ENCODE measurements around the gene KCND2.

KCND2 gene

GRCh38 chr7:120617275-120617674 lies 344.3 kb downstream of the KCND2 start:
- H4K20me1 ChIP-seq (ENCODE audit: insufficient read depth, low read length), result no peaks in the 10 kb centered on the region
- no peaks in the 10 kb centered on the region for H3K4me1 ChIP-seq (ENCODE audit: insufficient read depth, low read length, severe bottlenecking)
- no peaks in the 10 kb centered on the region for H3K79me2 ChIP-seq (ENCODE audit: insufficient read depth, low read length)
- no peaks in the 10 kb centered on the region for H3K36me3 ChIP-seq (ENCODE audit: insufficient read depth, low read length)
- H3K4me2 ChIP-seq (ENCODE audit: low read length), result no peak overlapping the region
- no peak for TF ChIP-seq EZH2 (IDR thresholded peaks at IDR 0.05; ENCODE audit: borderline replicate concordance, low read length)
- no peak for TF ChIP-seq CTCF (IDR thresholded peaks at IDR 0.05; ENCODE audit: low read length)
- no peak overlapping the region for H3K4me3 ChIP-seq (ENCODE audit: low read depth, low read length, poor library complexity, severe bottlenecking)
- H3K9me3 ChIP-seq (ENCODE audit: low read length), result no peaks in the 10 kb centered on the region
- H3K27ac ChIP-seq (ENCODE audit: low read depth, low read length, poor library complexity, severe bottlenecking), result no peak overlapping the region
- H3F3A ChIP-seq (ENCODE audit: insufficient read depth, low read length), result no peaks in the 10 kb centered on the region
- no peak overlapping the region for H2AFZ ChIP-seq (ENCODE audit: low read length)
- H3K9ac ChIP-seq (ENCODE audit: low read length), result no peak overlapping the region
- no peaks in the 10 kb centered on the region for H3K9me2 ChIP-seq (ENCODE audit: low read depth, low read length)
- no peaks in the 10 kb centered on the region for H3K27me3 ChIP-seq (ENCODE audit: insufficient read depth, low read length)

GRCh38 chr7:120628251-120628650 lies 355.3 kb downstream of the KCND2 start:
- Histone ChIP-seq H3K79me2 (ENCODE audit: insufficient read depth, low read length) (no peaks in the 10 kb centered on the region), H3K27ac (ENCODE audit: low read depth, low read length, poor library complexity, severe bottlenecking) (no peak overlapping the region), H3F3A (ENCODE audit: insufficient read depth, low read length) (no peaks in the 10 kb centered on the region), H3K9ac (ENCODE audit: low read length) (no peak overlapping the region), H4K20me1 (ENCODE audit: insufficient read depth, low read length) (no peaks in the 10 kb centered on the region), H3K4me1 (ENCODE audit: insufficient read depth, low read length, severe bottlenecking) (no peaks in the 10 kb centered on the region), H3K9me2 (ENCODE audit: low read depth, low read length) (no peaks in the 10 kb centered on the region), H3K4me3 (ENCODE audit: low read depth, low read length, poor library complexity, severe bottlenecking) (no peak overlapping the region), H3K36me3 (ENCODE audit: insufficient read depth, low read length) (no peaks in the 10 kb centered on the region), H3K4me2 (ENCODE audit: low read length) (no peak overlapping the region), H2AFZ (ENCODE audit: low read length) (no peak overlapping the region), H3K9me3 (ENCODE audit: low read length) (no peaks in the 10 kb centered on the region), H3K27me3 (ENCODE audit: insufficient read depth, low read length) (no peaks in the 10 kb centered on the region)
- no peak for TF ChIP-seq EZH2 (IDR thresholded peaks at IDR 0.05; ENCODE audit: borderline replicate concordance, low read length)
- TF ChIP-seq CTCF (IDR thresholded peaks at IDR 0.05; ENCODE audit: low read length), result no peak

GRCh38 chr7:120639884-120640283 lies 366.9 kb downstream of the KCND2 start:
- Histone ChIP-seq H3F3A (ENCODE audit: insufficient read depth, low read length) (no peaks in the 10 kb centered on the region), H2AFZ (ENCODE audit: low read length) (no peak overlapping the region), H3K79me2 (ENCODE audit: insufficient read depth, low read length) (no peaks in the 10 kb centered on the region), H4K20me1 (ENCODE audit: insufficient read depth, low read length) (no peaks in the 10 kb centered on the region), H3K4me1 (ENCODE audit: insufficient read depth, low read length, severe bottlenecking) (no peaks in the 10 kb centered on the region), H3K9me3 (ENCODE audit: low read length) (no peaks in the 10 kb centered on the region), H3K36me3 (ENCODE audit: insufficient read depth, low read length) (no peaks in the 10 kb centered on the region), H3K27me3 (ENCODE audit: insufficient read depth, low read length) (no peaks in the 10 kb centered on the region), H3K27ac (ENCODE audit: low read depth, low read length, poor library complexity, severe bottlenecking) (no peak overlapping the region), H3K9ac (ENCODE audit: low read length) (no peak overlapping the region), H3K9me2 (ENCODE audit: low read depth, low read length) (no peaks in the 10 kb centered on the region), H3K4me3 (ENCODE audit: low read depth, low read length, poor library complexity, severe bottlenecking) (no peak overlapping the region), H3K4me2 (ENCODE audit: low read length) (no peak overlapping the region)
- TF ChIP-seq EZH2 (IDR thresholded peaks at IDR 0.05; ENCODE audit: borderline replicate concordance, low read length), result no peak
- TF ChIP-seq CTCF (IDR thresholded peaks at IDR 0.05; ENCODE audit: low read length), result no peak
